IPS-15b (cell line): ENCODE data around the gene EXOC3L1.
A peak's percentile ranks its signal among the peaks of the same experiment; 100 is the strongest.

Experiments
- H3K27me3 ChIP-seq: one replicate; pipeline ENCODE4 v1.6.1; 2013; ENCODE audit warnings: low read length; ENCODE audit not compliant: control insufficient read depth, insufficient read depth
- H3K36me3 ChIP-seq: one replicate; pipeline ENCODE4 v1.6.1; 2013; ENCODE audit warnings: low read length; ENCODE audit not compliant: control insufficient read depth, insufficient read depth
- H3K4me1 ChIP-seq: one replicate; pipeline ENCODE4 v1.6.1; 2013; ENCODE audit warnings: mild to moderate bottlenecking, low read length; ENCODE audit not compliant: control insufficient read depth, insufficient read depth
- H3K4me3 ChIP-seq: one replicate; pipeline ENCODE4 v1.5.1; 2013; ENCODE audit warnings: low read depth, low read length
- H3K9ac ChIP-seq: one replicate; pipeline ENCODE4 v1.6.1; 2013; ENCODE audit warnings: low read depth, mild to moderate bottlenecking, low read length
- H3K9me3 ChIP-seq: one replicate; pipeline ENCODE4 v1.6.1; 2013; ENCODE audit warnings: mild to moderate bottlenecking, low read length; ENCODE audit not compliant: control insufficient read depth, insufficient read depth

Gene EXOC3L1

DNA sequence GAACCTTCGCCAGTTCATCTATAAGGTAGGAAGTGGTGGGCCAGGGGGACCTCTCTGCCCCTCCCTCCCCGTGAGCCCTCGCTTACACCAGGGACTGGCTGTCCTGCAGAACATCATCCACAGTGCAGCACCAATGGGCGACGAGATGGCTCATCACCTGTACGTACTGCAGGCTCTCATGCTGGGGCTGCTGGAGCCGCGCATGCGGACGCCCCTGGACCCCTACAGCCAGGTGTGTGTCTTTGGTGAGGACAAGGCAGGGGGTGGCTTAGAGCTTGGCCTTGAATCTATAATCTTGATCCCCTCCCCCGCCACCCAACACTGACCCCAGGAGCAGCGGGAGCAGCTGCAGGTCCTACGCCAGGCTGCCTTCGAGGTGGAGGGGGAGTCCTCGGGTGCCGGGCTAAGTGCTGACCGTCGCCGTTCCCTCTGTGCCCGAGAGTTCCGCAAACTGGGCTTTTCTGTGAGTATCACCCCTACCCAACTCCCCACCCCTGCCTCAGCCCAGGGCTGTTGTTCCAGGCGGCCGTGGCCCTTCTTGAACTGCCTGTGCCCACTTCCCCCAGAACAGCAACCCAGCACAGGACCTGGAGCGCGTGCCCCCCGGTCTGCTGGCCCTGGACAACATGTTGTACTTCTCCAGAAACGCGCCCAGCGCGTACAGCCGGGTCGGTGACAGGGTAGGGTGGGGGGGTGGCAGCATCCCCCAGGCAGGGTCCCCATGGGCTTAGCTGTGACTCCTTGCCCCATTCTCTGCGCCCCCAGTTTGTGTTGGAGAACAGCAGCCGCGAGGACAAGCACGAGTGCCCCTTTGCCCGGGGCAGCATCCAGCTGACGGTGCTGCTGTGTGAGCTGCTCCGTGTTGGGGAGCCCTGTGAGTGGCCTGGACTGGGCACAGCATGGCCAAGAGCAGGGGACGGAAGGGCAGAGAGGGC lies 11.7 kb upstream of the EXOC3L1 start:
- H3K4me3 ChIP-seq, result no peak overlapping the region
- H3K27me3 ChIP-seq, result no peaks in the 10 kb centered on the region
- peaks cover 27% of the 10 kb centered on the region for H3K36me3 ChIP-seq
- H3K9ac ChIP-seq, result no peak overlapping the region
- H3K4me1 ChIP-seq, result peaks cover 4% of the 10 kb centered on the region
- H3K9me3 ChIP-seq, result no peaks in the 10 kb centered on the region

DNA sequence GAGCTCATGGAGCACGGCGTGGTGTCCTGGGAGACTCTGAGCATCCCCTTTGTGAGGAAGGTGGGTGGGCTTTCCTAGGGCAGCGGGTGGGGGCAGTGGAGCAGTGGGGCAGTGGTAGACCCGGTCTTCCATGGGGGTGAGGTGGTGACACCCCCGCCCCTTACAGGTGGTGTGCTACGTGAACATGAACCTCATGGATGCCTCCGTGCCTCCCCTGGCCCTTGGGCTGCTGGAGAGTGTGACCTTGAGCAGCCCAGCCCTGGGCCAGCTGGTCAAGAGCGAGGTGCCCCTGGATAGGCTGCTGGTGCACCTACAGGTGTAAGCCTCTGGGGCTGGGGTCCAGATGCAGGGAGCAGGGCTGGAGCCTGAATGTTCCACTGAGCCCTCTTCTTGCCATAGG lies 10.6 kb upstream of the EXOC3L1 start:
- no peak overlapping the region for H3K4me3 ChIP-seq
- H3K9ac ChIP-seq, result no peak overlapping the region
- H3K4me1 ChIP-seq, result peaks cover 4% of the 10 kb centered on the region
- no peaks in the 10 kb centered on the region for H3K9me3 ChIP-seq
- peaks cover 39% of the 10 kb centered on the region for H3K36me3 ChIP-seq
- no peaks in the 10 kb centered on the region for H3K27me3 ChIP-seq

DNA sequence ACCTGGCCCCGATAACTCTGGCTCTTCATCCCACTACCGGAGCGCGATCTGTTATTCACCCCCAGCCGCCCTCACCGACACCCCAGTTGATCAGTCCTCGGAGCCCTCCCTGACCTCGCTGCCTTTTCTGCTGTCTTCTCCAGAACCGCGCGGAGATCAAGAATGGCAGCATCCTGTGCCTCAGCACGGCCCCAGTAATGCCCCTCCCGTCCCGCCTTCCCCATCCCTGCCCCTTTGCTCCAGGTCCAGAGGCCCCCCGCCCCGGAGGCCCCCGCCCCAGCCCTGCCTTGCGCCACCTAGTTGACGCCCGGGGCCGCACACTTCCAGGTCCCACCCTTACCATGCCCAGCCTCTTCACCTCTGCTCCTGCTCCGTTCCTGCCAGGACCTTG lies 9.9 kb upstream of the EXOC3L1 start:
- Histone ChIP-seq H3K36me3 (peaks cover 46% of the 10 kb centered on the region), H3K9ac (no peak overlapping the region), H3K9me3 (no peaks in the 10 kb centered on the region)

GRCh38 chr16:67199011-67199807 lies 9.3 kb upstream of the EXOC3L1 start, which contains the start of gene ELMO3:
ELMO3 (plus strand) TSS chr16:67199131; CDS start chr16:67199327, 196 bp downstream.
- H3K27me3 ChIP-seq, result no peaks in the 10 kb centered on the region
- H3K9ac ChIP-seq, result no peak within 1 kb of the TSS
- H3K4me1 ChIP-seq, result peaks cover 4% of the 10 kb centered on the region
- H3K9me3 ChIP-seq, result no peaks in the 10 kb centered on the region
- H3K4me3 ChIP-seq, result peak within 1 kb of the TSS; percentile 84
- peaks cover 50% of the 10 kb centered on the region for H3K36me3 ChIP-seq

More for the DNA sequence above, 9.9 kb upstream of the EXOC3L1 start:
- Histone ChIP-seq H3K4me3 (peak overlapping the region; percentile 75), H3K27me3 (no peaks in the 10 kb centered on the region), H3K4me1 (peaks cover 4% of the 10 kb centered on the region)

GRCh38 chr16:67198238-67198734 lies 8.3 kb upstream of the EXOC3L1 start:
- H3K36me3 ChIP-seq, result peaks cover 55% of the 10 kb centered on the region
- peaks cover 5% of the 10 kb centered on the region for H3K4me1 ChIP-seq
- no peaks in the 10 kb centered on the region for H3K9me3 ChIP-seq
- no peak overlapping the region for H3K9ac ChIP-seq
- no peaks in the 10 kb centered on the region for H3K27me3 ChIP-seq
- peak overlapping the region; percentile 18 for H3K4me3 ChIP-seq

DNA sequence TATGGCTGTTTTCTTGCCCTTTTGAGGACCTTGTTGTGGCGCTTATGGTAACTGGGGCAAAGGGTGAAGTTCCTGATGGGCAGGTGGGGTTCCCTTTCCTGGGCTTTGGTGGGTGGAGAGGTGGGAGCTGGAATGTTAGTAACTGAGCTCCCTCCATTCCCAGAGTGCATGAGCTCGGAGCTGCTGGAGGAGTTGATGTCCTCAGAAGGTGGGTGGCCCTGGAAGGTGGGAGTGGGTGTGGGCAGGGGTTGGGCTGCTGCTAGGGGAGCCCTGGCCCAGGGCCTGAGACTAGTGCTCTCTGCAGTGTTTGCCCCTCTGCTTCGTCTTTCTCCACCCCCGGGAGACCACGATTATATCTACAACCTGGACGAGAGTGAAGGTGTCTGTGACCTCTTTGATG lies 7.8 kb upstream of the EXOC3L1 start:
- H3K4me3 ChIP-seq, result no peak overlapping the region
- H3K4me1 ChIP-seq, result peaks cover 7% of the 10 kb centered on the region
- no peak overlapping the region for H3K9ac ChIP-seq
- H3K36me3 ChIP-seq, result peaks cover 58% of the 10 kb centered on the region
- no peaks in the 10 kb centered on the region for H3K9me3 ChIP-seq
- H3K27me3 ChIP-seq, result no peaks in the 10 kb centered on the region

- no peaks in the 10 kb centered on the region for H3K27me3 ChIP-seq
- no peak overlapping the region for H3K9ac ChIP-seq
- peaks cover 53% of the 10 kb centered on the region for H3K36me3 ChIP-seq
- peaks cover 7% of the 10 kb centered on the region for H3K4me1 ChIP-seq
- H3K9me3 ChIP-seq, result no peaks in the 10 kb centered on the region
- no peak overlapping the region for H3K4me3 ChIP-seq
Measured at GRCh38 chr16:67196881-67197280, 6.9 kb upstream of the EXOC3L1 start.

- no peak overlapping the region for H3K4me3 ChIP-seq
- peaks cover 53% of the 10 kb centered on the region for H3K36me3 ChIP-seq
- no peaks in the 10 kb centered on the region for H3K27me3 ChIP-seq
- no peaks in the 10 kb centered on the region for H3K9me3 ChIP-seq
- peaks cover 7% of the 10 kb centered on the region for H3K4me1 ChIP-seq
- no peak overlapping the region for H3K9ac ChIP-seq
Measured at GRCh38 chr16:67195676-67196075, 5.7 kb upstream of the EXOC3L1 start.

DNA sequence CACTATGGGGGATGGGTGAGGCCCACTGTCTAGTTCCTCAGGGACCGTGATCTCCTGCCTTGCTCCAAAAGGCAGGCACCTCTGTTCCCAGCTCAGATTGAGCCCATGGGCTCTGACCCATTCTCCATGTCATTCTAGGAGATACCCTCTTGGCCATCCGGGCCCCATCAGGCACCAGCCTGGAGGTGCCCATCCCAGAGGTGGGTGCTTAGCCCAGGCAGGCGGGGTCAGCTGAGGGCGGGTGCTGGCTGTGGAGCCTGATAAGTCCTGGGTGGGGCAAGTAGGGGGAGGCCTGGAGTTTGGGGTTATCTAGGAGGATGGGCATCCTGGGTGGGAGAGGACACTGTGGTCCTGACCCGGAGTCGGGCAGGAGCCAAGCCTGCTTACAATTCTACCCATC lies 4.3 kb upstream of the EXOC3L1 start:
- H3K36me3 ChIP-seq, result peaks cover 53% of the 10 kb centered on the region
- H3K4me3 ChIP-seq, result no peak overlapping the region
- H3K27me3 ChIP-seq, result no peaks in the 10 kb centered on the region
- no peak overlapping the region for H3K9ac ChIP-seq
- peaks cover 5% of the 10 kb centered on the region for H3K4me1 ChIP-seq
- no peaks in the 10 kb centered on the region for H3K9me3 ChIP-seq

- H3K9me3 ChIP-seq, result no peaks in the 10 kb centered on the region
- peaks cover 3% of the 10 kb centered on the region for H3K4me1 ChIP-seq
- H3K36me3 ChIP-seq, result peaks cover 53% of the 10 kb centered on the region
- no peaks in the 10 kb centered on the region for H3K27me3 ChIP-seq
- no peak overlapping the region for H3K9ac ChIP-seq
- peak overlapping the region; percentile 97 for H3K4me3 ChIP-seq
Measured at GRCh38 chr16:67193536-67193935, 3.6 kb upstream of the EXOC3L1 start.

GRCh38 chr16:67192781-67193361 lies 2.9 kb upstream of the EXOC3L1 start:
- no peaks in the 10 kb centered on the region for H3K27me3 ChIP-seq
- no peaks in the 10 kb centered on the region for H3K9me3 ChIP-seq
- peak overlapping the region; percentile 97 for H3K4me3 ChIP-seq
- peaks cover 3% of the 10 kb centered on the region for H3K4me1 ChIP-seq
- H3K9ac ChIP-seq, result peak overlapping the region; percentile 79
- peaks cover 47% of the 10 kb centered on the region for H3K36me3 ChIP-seq
